Measurements from ENCODE around the gene TEDDM1. TPM values are rescaled to one million over a fixed set of nuclear protein-coding genes. Genes with fewer than 3 reads are reported as not detected.

Gene TEDDM1
- total RNA-seq, 2 donors from 2014 or later = not detected

DNA sequence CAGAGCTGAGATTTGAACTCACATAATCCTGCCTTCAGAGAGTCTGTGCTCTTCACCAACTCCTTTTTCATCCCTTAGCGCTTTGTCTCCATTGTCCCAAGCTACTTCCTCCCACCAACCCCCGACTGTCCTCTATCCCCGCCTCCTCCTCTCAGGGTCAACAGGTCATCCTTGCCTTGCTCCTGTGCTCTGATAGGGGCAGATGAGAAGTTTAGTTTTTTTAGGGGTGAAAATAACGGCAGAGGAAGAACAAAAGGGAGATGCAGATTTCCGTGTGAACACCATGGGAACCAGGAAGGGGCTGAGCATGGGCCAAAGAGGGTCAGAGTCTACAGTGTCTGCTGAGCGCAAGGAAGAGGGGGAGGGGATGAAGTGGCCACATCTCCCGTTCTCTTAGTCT is 40.8 kb downstream of the TEDDM1 start:
- DNase-seq (ENCODE audit: low spot score) (no peak), ATAC-seq (ENCODE audit: insufficient number of reproducible peaks, low FRiP score, low read depth) (no peak)
- no peaks in the 10 kb centered on the region for H3K27me3 ChIP-seq (replicated peaks; ENCODE audit: insufficient read depth)
- no peak for TF ChIP-seq CTCF (IDR thresholded peaks at IDR 0.05)
- no peak overlapping the region for H3K4me3 ChIP-seq
- H3K36me3 ChIP-seq = no peaks in the 10 kb centered on the region
- no peaks in the 10 kb centered on the region for H3K9me3 ChIP-seq
- H3K27ac ChIP-seq = no peak overlapping the region
- H3K4me1 ChIP-seq (ENCODE audit: control insufficient read depth in 1 of 2, low read depth in 2 of 2) = no peaks in the 10 kb centered on the region

GRCh38 chr1:182357913-182358312 is 42.6 kb downstream of the TEDDM1 start:
- H3K27me3 ChIP-seq (replicated peaks; ENCODE audit: insufficient read depth) = no peaks in the 10 kb centered on the region
- no peaks in the 10 kb centered on the region for H3K36me3 ChIP-seq
- no peaks in the 10 kb centered on the region for H3K4me1 ChIP-seq (ENCODE audit: control insufficient read depth in 1 of 2, low read depth in 2 of 2)
- TF ChIP-seq CTCF (IDR thresholded peaks at IDR 0.05) = no peak
- no peak for ATAC-seq (ENCODE audit: insufficient number of reproducible peaks, low FRiP score, low read depth)
- no peak for DNase-seq (ENCODE audit: low spot score)
- no peak overlapping the region for H3K4me3 ChIP-seq
- H3K9me3 ChIP-seq = no peaks in the 10 kb centered on the region
- no peak overlapping the region for H3K27ac ChIP-seq

GRCh38 chr1:182357171-182357570 is 43.3 kb downstream of the TEDDM1 start:
- H3K27ac ChIP-seq = no peak overlapping the region
- DNase-seq (ENCODE audit: low spot score) = no peak

GRCh38 chr1:182355723-182356098 is 44.8 kb downstream of the TEDDM1 start:
- no peaks in the 10 kb centered on the region for H3K36me3 ChIP-seq
- no peaks in the 10 kb centered on the region for H3K4me1 ChIP-seq (ENCODE audit: control insufficient read depth in 1 of 2, low read depth in 2 of 2)
- no peak for TF ChIP-seq CTCF (IDR thresholded peaks at IDR 0.05)
- ATAC-seq (ENCODE audit: insufficient number of reproducible peaks, low FRiP score, low read depth) = no peak
- no peaks in the 10 kb centered on the region for H3K9me3 ChIP-seq
- no peak overlapping the region for H3K27ac ChIP-seq
- H3K4me3 ChIP-seq = no peak overlapping the region
- no peak for DNase-seq (ENCODE audit: low spot score)
- no peaks in the 10 kb centered on the region for H3K27me3 ChIP-seq (replicated peaks; ENCODE audit: insufficient read depth)

More at GRCh38 chr1:182357171-182357570, 43.3 kb downstream of the TEDDM1 start:
- ATAC-seq (ENCODE audit: insufficient number of reproducible peaks, low FRiP score, low read depth) = no peak
- Histone ChIP-seq H3K36me3 (no peaks in the 10 kb centered on the region), H3K27me3 (replicated peaks; ENCODE audit: insufficient read depth) (no peaks in the 10 kb centered on the region), H3K4me3 (no peak overlapping the region), H3K9me3 (no peaks in the 10 kb centered on the region), H3K4me1 (ENCODE audit: control insufficient read depth in 1 of 2, low read depth in 2 of 2) (no peaks in the 10 kb centered on the region)
- TF ChIP-seq CTCF (IDR thresholded peaks at IDR 0.05) = no peak

DNA sequence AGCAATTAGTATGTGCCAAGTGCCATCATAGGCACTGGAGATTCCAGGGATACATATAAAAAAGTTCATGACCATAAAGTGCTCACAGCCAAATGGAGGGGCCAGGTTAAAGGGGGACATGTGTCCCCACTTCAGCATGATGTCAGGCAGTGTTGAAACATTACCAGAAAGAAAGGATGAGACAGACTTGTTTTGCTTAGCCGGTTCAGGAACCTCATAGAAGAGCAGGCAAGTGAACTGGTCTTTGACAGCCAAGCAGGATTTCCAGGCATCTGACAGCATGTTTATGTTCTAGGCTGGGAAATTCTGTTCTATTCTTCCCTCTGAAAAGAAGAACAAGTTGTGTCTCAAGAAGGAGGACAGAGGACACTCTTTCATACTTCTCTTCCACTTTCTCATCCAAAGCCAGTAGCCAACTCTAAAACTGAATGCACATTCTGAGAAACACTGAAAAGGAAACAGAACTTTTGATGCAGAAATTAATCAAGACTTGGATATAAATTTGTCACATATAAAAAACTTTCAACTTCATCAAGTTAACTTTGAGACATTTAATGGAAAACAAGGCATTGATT is 48.6 kb downstream of the TEDDM1 start:
- ATAC-seq (ENCODE audit: insufficient number of reproducible peaks, low FRiP score, low read depth) = no peak
- H3K4me1 ChIP-seq (ENCODE audit: control insufficient read depth in 1 of 2, low read depth in 2 of 2) = peaks cover 8 to 24% of the 10 kb centered on the region in 2 donors
- H3K27me3 ChIP-seq (replicated peaks; ENCODE audit: insufficient read depth) = no peaks in the 10 kb centered on the region
- no peaks in the 10 kb centered on the region for H3K36me3 ChIP-seq
- H3K27ac ChIP-seq = no peak overlapping the region
- no peaks in the 10 kb centered on the region for H3K9me3 ChIP-seq
- no peak overlapping the region for H3K4me3 ChIP-seq
- TF ChIP-seq CTCF (IDR thresholded peaks at IDR 0.05) = no peak
- DNase-seq (ENCODE audit: low spot score) = no peak

Measured in thoracic aorta (tissue), 2 donors.